Prostate gland (tissue), 2 donors: ENCODE data around the gene SUSD3.

Source experiments
- POLR2A ChIP-seq: fragments of 450-650 bp; IDR thresholded peaks from one replicate; pipeline ENCODE4 v1.6.1; 2016; ENCODE audit warnings: antibody characterized with exemption, mild to moderate bottlenecking
- POLR2AphosphoS5 ChIP-seq: sonication (generic); formaldehyde crosslinking; IDR thresholded peaks from one replicate; pipeline ENCODE4 v1.6.1; 2017; ENCODE audit warnings: antibody characterized with exemption
- TF ChIP-seq, protein P1 (sequence below), 4 experiments: fragments of 200-600 bp in 2 of 4; fragments of 450-650 bp in 2 of 4; sonication (generic) in 2 of 4; IDR thresholded peaks; 1 replicate in 3 of 4; 2 replicates in 1 of 4; pipeline ENCODE4 v1.5.1; 2016 to 2019; ENCODE audit warnings: antibody characterized with exemption in 4 of 4, mild to moderate bottlenecking in 2 of 4, moderate library complexity in 2 of 4

DNA sequence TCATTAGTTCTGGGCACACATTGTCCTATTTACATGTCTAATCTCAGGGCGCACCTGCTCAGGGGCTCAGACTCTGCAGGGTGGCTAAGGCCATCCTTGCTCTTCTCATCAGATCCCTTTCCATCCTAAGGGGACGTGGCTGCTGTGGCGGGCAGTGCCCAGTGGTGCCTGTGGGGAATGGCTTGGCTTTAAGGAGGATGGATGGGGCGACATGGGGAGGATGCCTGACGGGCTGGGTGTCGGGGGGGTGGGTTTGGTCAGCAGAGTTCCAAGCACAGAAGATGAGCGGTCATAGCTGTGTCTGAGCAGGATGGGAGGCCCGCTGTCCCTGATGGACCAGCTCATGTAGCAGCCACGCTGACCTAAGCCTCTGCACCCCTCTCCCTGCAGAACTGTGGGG is 40.9 kb upstream of the SUSD3 start:
- TF ChIP-seq, protein P1, sequence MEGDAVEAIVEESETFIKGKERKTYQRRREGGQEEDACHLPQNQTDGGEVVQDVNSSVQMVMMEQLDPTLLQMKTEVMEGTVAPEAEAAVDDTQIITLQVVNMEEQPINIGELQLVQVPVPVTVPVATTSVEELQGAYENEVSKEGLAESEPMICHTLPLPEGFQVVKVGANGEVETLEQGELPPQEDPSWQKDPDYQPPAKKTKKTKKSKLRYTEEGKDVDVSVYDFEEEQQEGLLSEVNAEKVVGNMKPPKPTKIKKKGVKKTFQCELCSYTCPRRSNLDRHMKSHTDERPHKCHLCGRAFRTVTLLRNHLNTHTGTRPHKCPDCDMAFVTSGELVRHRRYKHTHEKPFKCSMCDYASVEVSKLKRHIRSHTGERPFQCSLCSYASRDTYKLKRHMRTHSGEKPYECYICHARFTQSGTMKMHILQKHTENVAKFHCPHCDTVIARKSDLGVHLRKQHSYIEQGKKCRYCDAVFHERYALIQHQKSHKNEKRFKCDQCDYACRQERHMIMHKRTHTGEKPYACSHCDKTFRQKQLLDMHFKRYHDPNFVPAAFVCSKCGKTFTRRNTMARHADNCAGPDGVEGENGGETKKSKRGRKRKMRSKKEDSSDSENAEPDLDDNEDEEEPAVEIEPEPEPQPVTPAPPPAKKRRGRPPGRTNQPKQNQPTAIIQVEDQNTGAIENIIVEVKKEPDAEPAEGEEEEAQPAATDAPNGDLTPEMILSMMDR (IDR thresholded peaks at IDR 0.05): no peak
- TF ChIP-seq POLR2AphosphoS5 (no peak), POLR2A (no peak)
